Activated CD4-positive, alpha-beta T cell treated with anti-CD3 and anti-CD28 coated beads, Interleukin-2, Interleukin-4, amounts not matched to agents 100 ng/mL and 50 ng/mL, durations not matched to agents 16 hours and 8 hours (primary cell): ENCODE measurements around the gene CALCOCO2.
"Not testable (repeated sequence)": the region's sequence is repeated elsewhere in the genome, so short reads cannot be mapped to it uniquely, and the experiment has no call there.

Experiments used
- DNase-seq: peaks from one replicate; pipeline ENCODE4 v3.0.0-alpha.2; 2020; ENCODE audit warnings: low spot score

The CALCOCO2 gene

DNA sequence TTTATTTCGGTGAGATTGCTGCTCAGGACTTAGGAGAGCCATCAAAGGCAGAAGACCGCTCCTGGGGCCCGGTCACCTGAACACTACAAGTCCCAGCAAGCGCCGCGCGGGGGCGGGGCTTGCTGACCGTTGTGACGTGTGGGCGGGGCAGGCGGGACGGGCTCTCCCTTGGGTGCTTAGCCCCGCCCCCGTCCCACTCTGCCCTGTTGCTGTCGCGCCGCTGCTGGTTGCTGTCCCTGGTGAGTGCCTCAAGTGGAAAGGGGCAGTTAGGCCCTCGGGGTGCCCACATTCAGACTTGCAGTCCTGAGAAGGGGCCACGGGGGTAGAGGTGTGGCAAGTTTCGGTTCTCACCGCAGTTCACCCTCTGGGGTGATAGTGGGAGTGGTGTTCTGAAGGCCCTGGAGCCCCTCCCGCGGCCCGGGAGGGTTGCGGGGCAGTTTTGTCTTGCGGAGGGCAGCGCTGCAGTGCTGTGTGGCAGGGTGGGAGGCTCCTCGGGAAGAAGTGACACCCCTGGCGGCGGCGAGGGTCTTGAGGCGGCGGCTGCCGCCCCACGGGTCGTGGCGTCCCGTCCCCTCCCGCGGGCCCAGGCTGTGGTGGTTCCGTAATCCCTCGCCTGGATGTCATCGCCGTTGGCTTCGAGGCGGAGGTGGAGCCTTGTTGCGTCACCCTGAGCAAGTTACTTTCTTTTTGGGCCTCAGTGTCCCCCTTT is at the start of gene CALCOCO2:
Gene CALCOCO2, plus strand, starts transcription at position 196 of the 709 bp plus-strand sequence. CDS start 10,673 bp downstream, outside the sequence.
- peak; percentile 92 for DNase-seq

DNA sequence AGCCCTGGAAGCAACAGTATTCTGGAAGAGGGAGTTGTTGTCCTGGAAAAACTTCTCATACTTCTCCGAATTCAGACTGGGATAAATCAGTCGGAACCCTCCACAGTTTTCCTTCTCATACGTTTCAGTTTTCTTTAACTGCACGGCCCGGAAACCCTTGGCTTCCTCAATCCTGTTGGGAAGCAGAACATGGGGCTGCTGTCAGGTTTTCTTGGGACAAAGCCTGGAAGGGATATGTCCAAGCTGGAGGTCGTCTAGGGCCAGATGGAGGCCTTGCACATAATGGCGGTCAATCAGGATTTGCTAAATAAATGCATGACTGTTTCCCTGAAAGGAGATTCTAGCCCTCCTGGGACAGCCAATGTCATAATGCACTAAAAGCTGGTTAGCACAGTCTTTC is 43.0 kb upstream of the CALCOCO2 start:
- no peak for DNase-seq

DNA sequence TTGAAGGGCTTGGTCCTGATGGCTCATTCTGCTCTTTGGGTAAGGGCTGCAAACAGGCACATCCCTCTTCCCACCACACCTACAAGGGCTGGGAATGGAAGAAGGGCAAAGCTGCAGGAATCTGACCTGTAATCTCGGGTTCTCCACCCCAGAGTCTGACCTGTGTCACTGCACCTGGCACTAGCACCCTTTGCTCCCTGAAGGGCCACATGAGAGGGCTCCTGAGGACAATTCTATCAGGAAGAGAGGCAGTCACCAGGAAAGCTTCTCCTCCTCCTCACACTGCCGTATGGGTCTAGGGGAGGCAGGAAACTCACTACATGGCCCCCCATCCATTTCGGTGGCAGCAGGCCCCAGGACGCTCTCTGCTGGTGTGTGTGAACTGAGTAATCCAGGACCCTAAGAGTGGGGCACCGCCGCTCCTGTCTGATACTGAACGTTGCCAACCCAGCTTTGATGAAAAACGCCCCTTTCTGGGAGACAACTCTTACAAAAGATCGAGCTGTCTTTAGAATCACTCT is 40.2 kb upstream of the CALCOCO2 start:
- DNase-seq = no peak

DNA sequence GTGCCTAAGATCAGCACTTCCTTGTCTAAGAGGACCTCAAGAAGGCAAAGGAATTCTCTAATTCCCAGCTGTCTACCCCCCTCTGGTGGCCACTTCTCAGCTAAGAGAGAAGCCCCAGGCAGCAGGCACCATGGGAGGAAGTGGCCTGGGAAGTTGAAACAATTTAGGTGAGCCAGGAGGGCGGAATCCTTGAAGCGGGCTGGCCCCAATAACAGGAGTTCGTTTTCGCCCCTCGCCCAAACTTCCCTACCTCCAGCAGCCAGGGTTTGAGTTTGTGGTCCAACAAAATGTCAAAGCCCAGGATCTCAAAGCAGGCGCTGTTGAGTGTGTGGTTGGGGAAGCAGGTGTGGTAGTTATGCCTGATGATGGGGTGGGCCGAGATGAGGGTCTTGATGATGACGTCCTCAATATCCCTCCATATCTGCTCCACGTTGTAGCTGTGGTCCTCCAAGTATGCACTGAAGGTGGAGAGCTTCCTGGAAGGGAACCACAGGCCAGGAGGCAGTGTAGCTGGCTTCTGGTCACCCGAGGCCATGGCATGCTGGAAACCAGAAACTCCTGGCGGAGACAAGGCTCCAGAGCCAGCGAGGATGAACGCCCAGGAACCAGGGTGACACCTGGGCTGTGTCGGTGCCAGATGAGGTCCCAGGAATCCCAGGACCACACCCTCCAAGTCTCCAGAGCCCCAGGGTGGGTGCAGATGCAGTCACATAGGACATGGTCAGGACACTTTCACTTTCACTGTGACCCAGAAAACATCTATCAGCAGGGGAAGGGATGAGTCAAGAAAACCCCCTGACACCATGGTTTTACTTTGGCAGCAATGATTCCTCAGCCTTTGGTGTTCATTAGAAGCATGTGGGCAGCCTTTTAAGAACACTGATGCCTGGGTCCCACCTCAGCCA is 39.5 kb upstream of the CALCOCO2 start:
- DNase-seq = peak; percentile 54

- no peak for DNase-seq
These were observed 38.6 kb upstream of the CALCOCO2 start for GRCh38 chr17:48792033-48792798.

- no peak for DNase-seq
These were observed 35.2 kb upstream of the CALCOCO2 start for GRCh38 chr17:48795444-48796162.

DNA sequence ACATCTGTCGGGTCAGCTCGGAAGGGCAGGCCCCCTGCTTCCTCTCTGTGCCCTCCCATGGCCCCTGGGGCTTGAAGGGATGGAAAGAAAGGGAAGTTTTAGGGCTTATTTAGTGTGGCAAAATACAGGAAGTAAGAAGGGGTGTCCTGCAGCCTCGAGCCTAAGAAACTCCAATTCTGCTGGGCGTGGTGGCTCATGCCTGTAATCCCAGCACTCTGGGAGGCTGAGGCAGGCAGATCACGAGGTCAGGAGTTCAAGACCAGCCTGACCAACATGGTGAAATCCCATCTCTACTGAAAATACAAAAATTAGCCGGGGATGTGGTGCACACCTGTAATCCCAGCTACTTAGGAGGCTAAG is 34.7 kb upstream of the CALCOCO2 start:
- DNase-seq = not testable (repeated sequence)

DNA sequence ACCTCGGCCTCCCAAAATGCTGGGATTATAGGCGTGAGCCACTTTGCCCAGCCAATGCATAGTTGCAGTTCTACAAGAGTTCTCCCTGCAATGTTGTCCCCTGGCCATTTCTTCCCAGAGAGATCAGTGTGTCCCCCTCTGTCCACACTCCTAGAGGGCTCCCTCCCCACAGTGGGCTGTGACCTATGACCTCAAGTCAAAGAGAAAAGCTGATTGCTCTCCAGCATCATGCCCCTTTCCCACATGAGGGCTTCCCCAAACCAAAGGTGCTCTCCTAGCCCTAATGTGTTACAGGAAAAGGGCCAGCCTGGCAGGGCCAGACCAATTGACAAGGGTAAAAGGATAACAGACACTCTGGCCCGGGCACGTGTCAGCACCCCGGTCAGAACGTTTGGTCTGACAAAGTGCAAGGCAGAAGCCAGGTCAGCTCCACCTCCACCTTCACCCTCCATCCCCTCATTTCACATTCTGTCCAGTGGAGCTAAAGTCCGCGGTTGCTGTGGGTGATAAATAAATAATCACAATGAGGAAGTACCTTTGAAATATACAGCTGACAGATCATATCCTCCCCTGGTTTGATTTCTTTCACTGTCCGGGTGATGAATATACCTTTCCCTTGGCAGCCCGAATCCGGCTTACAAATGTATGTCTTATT is 31.6 kb upstream of the CALCOCO2 start:
- DNase-seq = no peak

- no peak for DNase-seq
These were observed 30.1 kb upstream of the CALCOCO2 start for GRCh38 chr17:48800626-48801217.

DNA sequence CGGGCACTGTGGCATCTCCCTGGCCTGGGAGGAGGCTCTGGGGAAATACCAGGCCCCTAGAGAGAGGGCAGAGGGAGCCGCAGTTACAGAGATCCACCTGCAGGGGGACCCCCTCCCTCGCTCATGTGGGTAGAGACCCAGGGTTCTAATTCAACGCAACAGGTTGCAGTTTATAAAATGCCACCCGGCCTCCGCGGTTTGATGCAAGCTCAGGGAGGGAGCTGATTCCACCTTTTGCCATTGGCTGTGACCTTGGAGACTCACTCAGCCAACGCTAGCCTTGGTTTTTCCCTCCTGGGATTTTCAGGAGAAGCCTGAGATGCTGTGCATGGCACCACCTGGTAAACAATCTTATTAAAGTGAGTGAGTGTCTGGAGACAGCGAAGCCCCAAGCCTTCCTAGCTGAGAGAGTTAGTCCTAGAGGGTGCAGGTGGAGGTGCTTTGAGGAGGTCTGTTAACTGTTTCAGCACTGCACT is 25.9 kb upstream of the CALCOCO2 start:
- peak; percentile 75 for DNase-seq

DNA sequence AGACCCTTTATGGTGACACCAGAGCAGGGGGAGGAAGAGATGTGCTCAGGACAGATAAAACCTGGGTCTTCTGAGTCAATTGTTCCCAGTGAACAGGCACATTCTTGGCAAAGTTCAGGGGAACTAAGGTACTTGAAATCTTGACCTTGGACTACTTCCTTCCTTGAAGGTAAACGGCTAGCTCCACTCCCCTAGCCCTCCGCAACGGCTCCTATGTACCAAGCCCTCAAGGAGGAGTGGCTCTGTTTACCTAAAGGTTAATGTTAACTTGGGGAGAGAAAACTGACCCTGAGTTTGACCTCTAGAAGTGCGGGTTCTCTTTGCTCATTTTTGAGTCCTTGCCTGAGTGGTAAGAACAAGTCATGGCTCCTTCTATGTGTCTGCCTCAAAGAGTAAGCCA is 21.7 kb upstream of the CALCOCO2 start:
- DNase-seq = no peak

- DNase-seq = no peak
These were observed 18.8 kb upstream of the CALCOCO2 start for GRCh38 chr17:48812001-48812400.

GRCh38 chr17:48814504-48814903 is 16.3 kb upstream of the CALCOCO2 start:
- peak; percentile 63 for DNase-seq

- no peak for DNase-seq
These were observed 15.5 kb upstream of the CALCOCO2 start for GRCh38 chr17:48815311-48815710.

DNA sequence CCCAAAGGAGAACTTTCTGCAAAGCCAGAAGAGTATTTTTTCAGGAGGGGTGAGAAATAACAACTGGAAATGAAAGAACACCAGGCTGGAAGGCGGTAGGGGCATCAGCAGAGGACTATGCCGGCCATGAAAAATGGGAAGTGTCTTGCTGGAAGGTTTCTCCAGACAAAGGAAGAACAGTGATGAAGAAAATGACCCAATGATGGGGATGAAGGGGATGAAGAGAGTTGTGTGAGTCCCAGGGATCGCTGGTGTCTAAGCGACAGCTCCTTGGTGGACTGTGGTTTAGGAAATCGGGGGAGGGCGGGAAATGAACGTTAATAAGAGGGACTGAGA is 14.4 kb upstream of the CALCOCO2 start:
- DNase-seq = no peak

GRCh38 chr17:48816774-48817590 is 13.9 kb upstream of the CALCOCO2 start, which contains the start of gene TTLL6:
Gene TTLL6 (minus strand): TSS chr17:48817229. CDS start chr17:48817072, 157 bp downstream.
- peak; percentile 58 for DNase-seq

- DNase-seq = no peak
These were observed 12.4 kb upstream of the CALCOCO2 start for GRCh38 chr17:48818361-48818841.

DNA sequence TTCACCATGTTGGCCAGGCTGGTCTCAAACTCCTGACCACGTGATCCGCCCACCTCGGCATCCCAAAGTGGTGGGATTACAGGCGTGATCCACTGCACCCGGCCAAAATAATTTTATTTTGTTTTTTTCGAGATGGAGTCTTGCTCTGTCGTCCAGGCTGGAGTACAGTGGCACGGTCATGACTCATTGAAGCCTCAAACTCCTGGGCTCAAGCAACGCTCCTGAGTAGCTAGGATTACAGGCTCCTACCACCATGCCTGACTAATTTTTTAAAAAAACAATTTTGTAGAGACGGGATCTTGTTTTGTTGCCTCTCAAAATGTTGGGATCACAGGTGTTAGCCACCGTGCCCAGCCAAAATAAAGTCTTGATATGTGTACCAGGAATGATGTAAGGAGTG is 11.4 kb upstream of the CALCOCO2 start:
- DNase-seq = no peak

DNA sequence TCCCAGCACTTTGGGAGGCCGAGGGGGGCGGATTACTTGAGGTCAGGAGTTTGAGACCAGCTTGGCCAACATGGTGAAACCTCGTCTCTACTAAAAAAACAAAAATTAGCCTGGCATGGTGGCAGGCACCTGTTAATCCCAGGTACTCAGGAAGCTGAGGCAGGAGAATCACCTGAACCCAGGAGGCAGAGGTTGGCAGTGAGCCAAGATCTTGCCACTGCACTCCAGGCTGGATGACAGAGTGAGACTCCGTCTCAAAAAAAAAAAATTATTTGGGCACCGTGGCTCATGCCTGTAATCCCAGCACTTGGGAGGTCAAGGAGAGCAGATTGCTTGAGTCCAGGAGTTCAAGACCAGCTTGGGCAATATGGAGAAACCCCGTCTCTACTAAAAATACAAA is 9.9 kb upstream of the CALCOCO2 start:
- not testable (repeated sequence) for DNase-seq
